WERI-Rb-1 (cell line): ENCODE results near the gene DPP10.

ENCODE experiments used
- DNase-seq: peaks from one replicate; pipeline ENCODE4 v3.0.0-alpha.2; 2020
- H3K27ac ChIP-seq: fragments of 250-450 bp; sonication (Bioruptor Pico); 2 replicates; pipeline ENCODE4 v1.5.1; 2020; ENCODE audit warnings: mild to moderate bottlenecking, moderate library complexity
- H3K27me3 ChIP-seq: fragments of 250-450 bp; sonication (Bioruptor Pico); 2 replicates; pipeline ENCODE4 v1.5.1; 2021; ENCODE audit warnings: mild to moderate bottlenecking, low read depth, moderate library complexity; ENCODE audit not compliant: insufficient read depth, severe bottlenecking
- H3K36me3 ChIP-seq: fragments of 250-450 bp; sonication (Bioruptor Pico); 2 replicates; pipeline ENCODE4 v1.5.1; 2020; ENCODE audit warnings: mild to moderate bottlenecking, moderate library complexity
- H3K4me3 ChIP-seq: 2 replicates; pipeline ENCODE4 v1.5.1; 2011; ENCODE audit warnings: low read depth, mild to moderate bottlenecking, control low read depth, low read length
- H3K9me3 ChIP-seq: fragments of 250-450 bp; sonication (Bioruptor Pico); 2 replicates; pipeline ENCODE4 v1.5.1; 2021; ENCODE audit warnings: mild to moderate bottlenecking, moderate library complexity; ENCODE audit not compliant: severe bottlenecking
- CTCF ChIP-seq: IDR thresholded peaks from 2 replicates; pipeline ENCODE4 v1.5.1; 2011; ENCODE audit warnings: low read depth, mild to moderate bottlenecking, control low read depth, inconsistent platforms, low read length

The DPP10 gene

GRCh38 chr2:115094441-115094840 lies 652.0 kb downstream of the DPP10 start:
- TF ChIP-seq CTCF = no peak
- Histone ChIP-seq H3K9me3 (peaks cover 5% of the 10 kb centered on the region), H3K27me3 (no peaks in the 10 kb centered on the region), H3K36me3 (peaks cover under 1% of the 10 kb centered on the region; the same call in 1 of the 2 replicates), H3K4me3 (no peak overlapping the region), H3K27ac (no peak overlapping the region)
- no peak for DNase-seq

DNA sequence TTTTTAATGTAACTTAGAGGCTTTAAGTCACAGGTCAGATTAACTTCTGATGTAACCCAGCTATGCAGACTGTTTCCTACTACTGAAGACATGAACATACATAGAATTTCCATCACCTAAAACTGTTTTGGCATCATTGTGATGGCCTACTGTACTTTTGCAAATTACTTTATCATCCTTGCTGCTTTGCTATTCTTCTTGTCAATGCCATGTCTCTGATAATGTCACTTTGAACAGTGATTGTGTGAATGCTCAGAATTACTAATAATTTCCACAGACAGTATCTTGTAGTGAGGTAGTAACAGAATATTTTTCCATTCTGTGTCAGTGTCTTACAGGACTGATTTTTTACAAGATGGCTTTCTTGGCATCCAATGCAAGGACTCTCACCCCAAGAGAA lies 663.5 kb downstream of the DPP10 start:
- Histone ChIP-seq H3K9me3 (no peaks in the 10 kb centered on the region), H3K27ac (no peak overlapping the region), H3K36me3 (no peaks in the 10 kb centered on the region), H3K4me3 (no peak overlapping the region), H3K27me3 (no peaks in the 10 kb centered on the region)
- DNase-seq = no peak
- TF ChIP-seq CTCF = no peak

DNA sequence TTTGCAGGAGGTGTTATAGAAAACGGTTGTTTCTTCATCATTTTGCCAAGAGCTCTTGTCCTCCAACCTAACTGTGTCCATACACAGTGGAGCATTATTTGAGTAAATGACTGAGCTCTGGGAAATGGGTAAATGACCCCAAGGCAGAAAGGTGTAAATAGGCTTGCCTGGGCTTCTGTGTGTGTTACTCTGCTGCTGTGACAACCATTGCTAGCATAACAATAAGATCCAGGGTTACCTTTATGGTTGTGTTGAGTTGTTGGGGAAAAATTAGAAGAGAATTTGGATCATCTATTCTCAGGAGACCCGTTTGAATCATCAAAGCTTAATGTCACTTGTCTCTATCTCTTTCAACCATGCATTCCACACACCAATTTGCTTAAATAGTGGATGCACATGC lies 672.7 kb downstream of the DPP10 start:
- no peak for DNase-seq
- no peak overlapping the region for H3K4me3 ChIP-seq
- TF ChIP-seq CTCF = no peak
- no peaks in the 10 kb centered on the region for H3K9me3 ChIP-seq
- no peak overlapping the region for H3K27ac ChIP-seq
- no peaks in the 10 kb centered on the region for H3K27me3 ChIP-seq
- no peaks in the 10 kb centered on the region for H3K36me3 ChIP-seq

DNA sequence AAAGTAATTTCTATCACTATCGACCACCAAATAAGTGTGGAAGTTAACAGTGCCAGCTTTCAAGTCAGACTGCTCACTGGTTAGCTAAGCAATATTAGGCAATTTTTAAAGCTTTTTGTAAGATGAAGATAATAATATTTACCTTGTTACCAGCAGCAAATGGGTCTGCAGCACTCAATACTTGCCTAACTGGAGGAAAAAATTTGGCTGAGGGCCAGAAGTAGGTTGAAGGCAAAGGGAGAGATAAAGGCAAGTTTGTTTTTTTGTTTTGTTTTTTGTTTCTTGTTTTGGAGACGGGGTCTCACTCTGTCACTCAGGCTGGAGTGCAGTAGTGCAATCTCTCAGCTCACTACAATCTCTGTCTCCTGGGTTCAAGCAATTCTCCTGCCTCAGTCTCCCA lies 675.9 kb downstream of the DPP10 start:
- H3K4me3 ChIP-seq = no peak overlapping the region
- peaks cover 2% of the 10 kb centered on the region for H3K36me3 ChIP-seq
- peaks cover 6% of the 10 kb centered on the region for H3K9me3 ChIP-seq
- H3K27me3 ChIP-seq = no peaks in the 10 kb centered on the region
- TF ChIP-seq CTCF = no peak
- no peak overlapping the region for H3K27ac ChIP-seq
- no peak for DNase-seq

- H3K36me3 ChIP-seq = peaks cover 2% of the 10 kb centered on the region
- H3K27me3 ChIP-seq = no peaks in the 10 kb centered on the region
- DNase-seq = no peak
- no peak for TF ChIP-seq CTCF
- H3K27ac ChIP-seq = no peak overlapping the region
- no peak overlapping the region for H3K4me3 ChIP-seq
- H3K9me3 ChIP-seq = peaks cover 6% of the 10 kb centered on the region
These were observed 676.6 kb downstream of the DPP10 start for GRCh38 chr2:115119086-115119485.

GRCh38 chr2:115122701-115123100 lies 680.3 kb downstream of the DPP10 start:
- H3K9me3 ChIP-seq = peaks cover 6% of the 10 kb centered on the region
- peaks cover 2% of the 10 kb centered on the region for H3K36me3 ChIP-seq
- no peaks in the 10 kb centered on the region for H3K27me3 ChIP-seq
- H3K4me3 ChIP-seq = no peak overlapping the region
- H3K27ac ChIP-seq = no peak overlapping the region
- no peak for DNase-seq
- no peak for TF ChIP-seq CTCF
